Measurements from ENCODE around the gene POLR3B.

The POLR3B gene

GRCh38 chr12:106487664-106488063 is 130.1 kb downstream of the POLR3B start:
- H3K4me3 ChIP-seq (ENCODE audit: low read depth, low read length): no peak overlapping the region
- TF ChIP-seq CTCF (IDR thresholded peaks at IDR 0.05; ENCODE audit: borderline replicate concordance, insufficient read depth, low read depth, low read length): no peak

- H3K4me3 ChIP-seq (ENCODE audit: low read depth, low read length): no peak overlapping the region
- TF ChIP-seq CTCF (IDR thresholded peaks at IDR 0.05; ENCODE audit: borderline replicate concordance, insufficient read depth, low read depth, low read length): no peak
These were observed 131.3 kb downstream of the POLR3B start for GRCh38 chr12:106488884-106489283.

GRCh38 chr12:106490264-106490663 is 132.7 kb downstream of the POLR3B start:
- H3K4me3 ChIP-seq (ENCODE audit: low read depth, low read length): no peak overlapping the region
- no peak for TF ChIP-seq CTCF (IDR thresholded peaks at IDR 0.05; ENCODE audit: borderline replicate concordance, insufficient read depth, low read depth, low read length)

- no peak overlapping the region for H3K4me3 ChIP-seq (ENCODE audit: low read depth, low read length)
- no peak for TF ChIP-seq CTCF (IDR thresholded peaks at IDR 0.05; ENCODE audit: borderline replicate concordance, insufficient read depth, low read depth, low read length)
These were observed 135.3 kb downstream of the POLR3B start for GRCh38 chr12:106492857-106493256.

- TF ChIP-seq CTCF (IDR thresholded peaks at IDR 0.05; ENCODE audit: borderline replicate concordance, insufficient read depth, low read depth, low read length): no peak
- H3K4me3 ChIP-seq (ENCODE audit: low read depth, low read length): no peak overlapping the region
These were observed 136.0 kb downstream of the POLR3B start for GRCh38 chr12:106493531-106493930.

- TF ChIP-seq CTCF (IDR thresholded peaks at IDR 0.05; ENCODE audit: borderline replicate concordance, insufficient read depth, low read depth, low read length): no peak
- H3K4me3 ChIP-seq (ENCODE audit: low read depth, low read length): no peak overlapping the region
These were observed 137.9 kb downstream of the POLR3B start for GRCh38 chr12:106495354-106495965.

- H3K4me3 ChIP-seq (ENCODE audit: low read depth, low read length): no peak overlapping the region
- TF ChIP-seq CTCF (IDR thresholded peaks at IDR 0.05; ENCODE audit: borderline replicate concordance, insufficient read depth, low read depth, low read length): no peak
These were observed 140.5 kb downstream of the POLR3B start for GRCh38 chr12:106498056-106498455.
